ENCODE measurements around the gene SERPINA4.

The SERPINA4 gene

GRCh38 chr14:94597788-94598187 is 36.5 kb downstream of the SERPINA4 start:
- no peak for DNase-seq (ENCODE audit: low read depth)
- H3K4me3 ChIP-seq (ENCODE audit: low read length) = no peak overlapping the region
- TF ChIP-seq CTCF (conservative IDR thresholded peaks at IDR 0.05; ENCODE audit: low read depth, low read length) = no peak

- no peak for DNase-seq (ENCODE audit: low read depth)
- no peak for TF ChIP-seq CTCF (conservative IDR thresholded peaks at IDR 0.05; ENCODE audit: low read depth, low read length)
- no peak overlapping the region for H3K4me3 ChIP-seq (ENCODE audit: low read length)
These were observed 37.2 kb downstream of the SERPINA4 start for GRCh38 chr14:94598506-94598815.

GRCh38 chr14:94598816-94599655 is 37.8 kb downstream of the SERPINA4 start:
- H3K4me3 ChIP-seq (ENCODE audit: low read length) = no peak overlapping the region
- DNase-seq (ENCODE audit: low read depth) = peak; percentile 100
- peak; percentile 50 for TF ChIP-seq CTCF (conservative IDR thresholded peaks at IDR 0.05; ENCODE audit: low read depth, low read length)

GRCh38 chr14:94599656-94600004 is 38.4 kb downstream of the SERPINA4 start:
- DNase-seq (ENCODE audit: low read depth) = peak; percentile 56
- no peak for TF ChIP-seq CTCF (conservative IDR thresholded peaks at IDR 0.05; ENCODE audit: low read depth, low read length)
- no peak overlapping the region for H3K4me3 ChIP-seq (ENCODE audit: low read length)

GRCh38 chr14:94600148-94600545 is 38.9 kb downstream of the SERPINA4 start:
- no peak for TF ChIP-seq CTCF (conservative IDR thresholded peaks at IDR 0.05; ENCODE audit: low read depth, low read length)
- no peak overlapping the region for H3K4me3 ChIP-seq (ENCODE audit: low read length)
- DNase-seq (ENCODE audit: low read depth) = no peak

- DNase-seq (ENCODE audit: low read depth) = peak; percentile 92
- TF ChIP-seq CTCF (conservative IDR thresholded peaks at IDR 0.05; ENCODE audit: low read depth, low read length) = no peak
- H3K4me3 ChIP-seq (ENCODE audit: low read length) = no peak overlapping the region
These were observed 40.7 kb downstream of the SERPINA4 start for GRCh38 chr14:94601884-94602391.

- no peak overlapping the region for H3K4me3 ChIP-seq (ENCODE audit: low read length)
- TF ChIP-seq CTCF (conservative IDR thresholded peaks at IDR 0.05; ENCODE audit: low read depth, low read length) = no peak
- no peak for DNase-seq (ENCODE audit: low read depth)
These were observed 41.5 kb downstream of the SERPINA4 start for GRCh38 chr14:94602722-94603121.
